Upper lobe of left lung (tissue), 6 donors: ENCODE measurements around the gene PDGFRB. TPM values are rescaled to one million over a fixed set of nuclear protein-coding genes. Genes with fewer than 3 reads are reported as not detected.

Experiments used
- ATAC-seq, 2 donors: fragments of 200-7000 bp; cut with Tn5 transposase; one replicate each; pipeline ENCODE4 v1.9.1; 2022; ENCODE audit warnings: mild to moderate bottlenecking in 2 of 2, moderate library complexity in 2 of 2; ENCODE audit not compliant: low FRiP score in 2 of 2
- DNase-seq, 2 donors: peaks; one replicate each; pipeline ENCODE4 v3.0.0-alpha.2; 2019 to 2020
- H3K27ac ChIP-seq, 4 donors: fragments of 200-600 bp; sonication (generic); one replicate each; pipeline ENCODE4 v1.5.1; 2016 to 2019
- H3K27me3 ChIP-seq, 4 donors: fragments of 200-600 bp; sonication (generic); one replicate each; pipeline ENCODE4 v1.5.1; 2017 to 2019
- H3K36me3 ChIP-seq, 4 donors: fragments of 200-600 bp; sonication (generic); one replicate each; pipeline ENCODE4 v1.5.1; 2016 to 2019
- H3K4me1 ChIP-seq, 4 donors: fragments of 200-600 bp; sonication (generic); one replicate each; pipeline ENCODE4 v1.5.1; 2018 to 2019
- H3K4me3 ChIP-seq, 4 donors: fragments of 200-600 bp; sonication (generic); one replicate each; pipeline ENCODE4 v1.5.1; 2017 to 2019; ENCODE audit warnings: mild to moderate bottlenecking in 2 of 4, moderate library complexity in 1 of 4
- H3K9me3 ChIP-seq, 4 donors: fragments of 200-600 bp; sonication (generic); one replicate each; pipeline ENCODE4 v1.5.1; 2018 to 2019
- CTCF ChIP-seq, 6 experiments: fragments of 450-650 bp in 4 of 6; fragments of 200-600 bp in 2 of 6; sonication (generic) in 2 of 6; IDR thresholded peaks; one replicate each; pipeline ENCODE4 v1.5.1; 2016 to 2019; ENCODE audit warnings: antibody characterized with exemption in 6 of 6
- EP300 ChIP-seq, 4 donors: sonication (generic); formaldehyde crosslinking; IDR thresholded peaks; one replicate each; pipeline ENCODE4 v1.5.1; 2017; ENCODE audit warnings: antibody characterized with exemption in 4 of 4, control low read depth in 2 of 4
- POLR2A ChIP-seq, 4 donors: fragments of 450-650 bp; IDR thresholded peaks; one replicate each; pipeline ENCODE4 v1.5.1; 2016 to 2017; ENCODE audit warnings: antibody characterized with exemption in 4 of 4, mild to moderate bottlenecking in 2 of 4
- POLR2AphosphoS5 ChIP-seq, 2 donors: sonication (generic); formaldehyde crosslinking; IDR thresholded peaks; one replicate each; pipeline ENCODE4 v1.5.1; 2017; ENCODE audit warnings: antibody characterized with exemption in 2 of 2
- WGBS, 2 donors: methylation state at CpG; one replicate each; pipeline ENCODE4 v1.1.5; 2017 to 2018; 5-methylcytosine and 5-hydroxymethylcytosine counted together
- total RNA-seq, 6 donors: library from RNA; depleted of rRNA in 4 of 6; stranded (reverse); fragments of >200 nt in 4 of 6; gene quantifications; one replicate each; pipeline versions ENCODE4 v1.1.0 to v1.2.1, GENCODE V29; 2016 to 2021
- donor health status: DM: no; HTN: no; CAD: no; lungs with moderate emphysema.
- donor health status: DM: no; HTN: yes; CAD: no; lungs with severe emphysema.

The PDGFRB gene
- total RNA-seq, 6 donors from 2014 or later, result 26.6 to 155 (median 81.5) TPM

- no peak for TF ChIP-seq EP300 (IDR thresholded peaks at IDR 0.05)
- H3K9me3 ChIP-seq, result no peaks in the 10 kb centered on the region
- H3K36me3 ChIP-seq, result no peaks in the 10 kb centered on the region
- DNase-seq, result no peak
- no peak for ATAC-seq
- no peak overlapping the region for H3K4me3 ChIP-seq
- H3K27me3 ChIP-seq, result peaks cover 0 to 12% (median 4%) of the 10 kb centered on the region in 4 donors
- peaks cover 0 to 6% (median 3%) of the 10 kb centered on the region in 4 donors for H3K4me1 ChIP-seq
- H3K27ac ChIP-seq, result no peak overlapping the region
- 43 to 50% methylated on average over 2 of the region's 2 CpGs for WGBS, 2 donors
These were observed 35.3 kb upstream of the PDGFRB start for GRCh38 chr5:150190987-150191386.

- Histone ChIP-seq H3K4me3 (no peak overlapping the region), H3K4me1 (peaks cover 0 to 6% (median 3%) of the 10 kb centered on the region in 4 donors), H3K27ac (no peak overlapping the region), H3K36me3 (no peaks in the 10 kb centered on the region), H3K27me3 (peaks cover 0 to 12% (median 4%) of the 10 kb centered on the region in 4 donors), H3K9me3 (no peaks in the 10 kb centered on the region)
- 49 to 59% methylated on average over 3 to 10 of the region's 16 CpGs for WGBS, 2 donors
- ATAC-seq (no peak), DNase-seq (peak in 1 of 2 donors; percentile 72)
- TF ChIP-seq POLR2AphosphoS5 (IDR thresholded peaks at IDR 0.05) (no peak), EP300 (IDR thresholded peaks at IDR 0.05) (no peak), CTCF (IDR thresholded peaks at IDR 0.05) (no peak), POLR2A (IDR thresholded peaks at IDR 0.05) (no peak)
These were observed 34.9 kb upstream of the PDGFRB start for GRCh38 chr5:150190503-150190979.

- Histone ChIP-seq H3K36me3 (no peaks in the 10 kb centered on the region), H3K27me3 (peaks cover 0 to 12% (median 4%) of the 10 kb centered on the region in 4 donors), H3K4me3 (no peak within 1 kb of the TSS), H3K27ac (no peak within 1 kb of the TSS), H3K9me3 (no peaks in the 10 kb centered on the region), H3K4me1 (peaks cover 0 to 6% (median 3%) of the 10 kb centered on the region in 4 donors)
- ATAC-seq, result peak in 1 of 2 donors; percentile 13
- WGBS, 2 donors, result 7 to 33% methylated on average over 3 to 53 of the region's 58 CpGs
- DNase-seq, result peak in 1 of 2 donors; percentile 80
- TF ChIP-seq POLR2A (IDR thresholded peaks at IDR 0.05) (no peak), POLR2AphosphoS5 (IDR thresholded peaks at IDR 0.05) (no peak), EP300 (IDR thresholded peaks at IDR 0.05) (no peak), CTCF (IDR thresholded peaks at IDR 0.05) (no peak)
These were observed 34.3 kb upstream of the PDGFRB start, which contains the start of gene SLC6A7 for GRCh38 chr5:150189728-150190502. TSS of gene SLC6A7 (plus strand) at chr5:150190062. CDS start at chr5:150190328, 266 bp downstream.

GRCh38 chr5:150189326-150189725 is 33.7 kb upstream of the PDGFRB start:
- Histone ChIP-seq H3K4me1 (peaks cover 0 to 6% (median 3%) of the 10 kb centered on the region in 4 donors), H3K36me3 (no peaks in the 10 kb centered on the region), H3K27ac (no peak overlapping the region), H3K9me3 (no peaks in the 10 kb centered on the region), H3K4me3 (no peak overlapping the region), H3K27me3 (peaks cover 0 to 12% (median 4%) of the 10 kb centered on the region in 4 donors)
- 63 to 70% methylated on average over 3 of the region's 3 CpGs for WGBS, 2 donors
- ATAC-seq, result no peak
- TF ChIP-seq EP300 (IDR thresholded peaks at IDR 0.05) (no peak), CTCF (IDR thresholded peaks at IDR 0.05) (no peak), POLR2A (IDR thresholded peaks at IDR 0.05) (no peak), POLR2AphosphoS5 (IDR thresholded peaks at IDR 0.05) (no peak)
- no peak for DNase-seq

GRCh38 chr5:150188146-150188842 is 32.6 kb upstream of the PDGFRB start:
- Histone ChIP-seq H3K4me3 (no peak overlapping the region), H3K27me3 (peaks cover 0 to 12% (median 4%) of the 10 kb centered on the region in 4 donors), H3K27ac (no peak overlapping the region), H3K36me3 (no peaks in the 10 kb centered on the region), H3K9me3 (no peaks in the 10 kb centered on the region), H3K4me1 (peaks cover 0 to 6% (median 3%) of the 10 kb centered on the region in 4 donors)
- no peak for ATAC-seq
- WGBS, 2 donors, result 58 to 71% methylated on average over 3 of the region's 3 CpGs
- DNase-seq, result no peak
- TF ChIP-seq CTCF (IDR thresholded peaks at IDR 0.05) (no peak), EP300 (IDR thresholded peaks at IDR 0.05) (no peak), POLR2A (IDR thresholded peaks at IDR 0.05) (no peak), POLR2AphosphoS5 (IDR thresholded peaks at IDR 0.05) (no peak)
